Lung (tissue), 12 donors: ENCODE results near the gene DRAM1. TPM values are rescaled to one million over a fixed set of nuclear protein-coding genes. Genes with fewer than 3 reads are reported as not detected.
A peak's percentile ranks its signal among the peaks of the same experiment; 100 is the strongest.

Source experiments
- ATAC-seq: fragments of 200-7000 bp; cut with Tn5 transposase; one replicate; pipeline ENCODE4 v1.9.1; 2020; ENCODE audit warnings: moderate number of reproducible peaks; ENCODE audit not compliant: insufficient read depth, low FRiP score
- DNase-seq, 3 donors: peaks; one replicate each; pipeline ENCODE4 v3.0.0-alpha.2; 2013 to 2017
- H3K27ac ChIP-seq, 2 donors: one replicate each; pipeline ENCODE4 v1.5.1; 2013; ENCODE audit warnings: mild to moderate bottlenecking in 2 of 2, moderate library complexity in 2 of 2, control low read depth in 1 of 2, inconsistent platforms in 1 of 2, low read depth in 1 of 2, low read length in 1 of 2
- H3K27me3 ChIP-seq, 3 donors: one replicate each; pipeline ENCODE4 v1.5.1; 2013; ENCODE audit warnings: low read length in 2 of 3; ENCODE audit not compliant: control insufficient read depth in 3 of 3, insufficient read depth in 3 of 3
- H3K36me3 ChIP-seq, 4 donors: one replicate each; pipeline ENCODE4 v1.5.1; 2013; ENCODE audit warnings: low read length in 4 of 4, mild to moderate bottlenecking in 1 of 4, moderate library complexity in 1 of 4; ENCODE audit not compliant: control insufficient read depth in 4 of 4, insufficient read depth in 4 of 4
- H3K4me1 ChIP-seq, 5 donors: one replicate each; pipeline ENCODE4 v1.5.1; 2013; ENCODE audit warnings: low read length in 5 of 5, mild to moderate bottlenecking in 2 of 5, moderate library complexity in 1 of 5; ENCODE audit not compliant: control insufficient read depth in 5 of 5, insufficient read depth in 5 of 5
- H3K4me3 ChIP-seq: one replicate; pipeline ENCODE4 v1.5.1; 2013; ENCODE audit warnings: mild to moderate bottlenecking, control low read depth, moderate library complexity
- H3K9ac ChIP-seq, 2 donors: one replicate each; pipeline ENCODE4 v1.5.1; 2013; ENCODE audit warnings: low read length in 2 of 2, control low read depth in 1 of 2; ENCODE audit not compliant: insufficient read depth in 1 of 2
- H3K9me3 ChIP-seq, 4 donors: one replicate each; pipeline ENCODE4 v1.5.1; 2013; ENCODE audit warnings: low read length in 3 of 4, mild to moderate bottlenecking in 1 of 4, moderate library complexity in 1 of 4; ENCODE audit not compliant: control insufficient read depth in 4 of 4, insufficient read depth in 3 of 4
- WGBS, 2 donors: extraction: QIAGEN DNeasy Blood & Tissue Kit; methylation state at CpG; one replicate each; pipeline ENCODE4 v1.1.7; 2013; 5-methylcytosine and 5-hydroxymethylcytosine counted together
- polyA plus RNA-seq, 2 donors: library from polyadenylated mRNA; stranded (reverse); fragments of 200-250 nt; gene quantifications; one replicate each; pipeline ENCODE4 v1.2.1, GENCODE V29; 2013
- total RNA-seq, 2 donors: library from RNA; depleted of rRNA in 1 of 2; stranded (reverse); fragments of >200 nt in 1 of 2; gene quantifications; one replicate each; pipeline ENCODE4 v1.2.1, GENCODE V29; 2014 to 2021
- TF ChIP-seq, protein P1 (sequence below): IDR thresholded peaks from 2 replicates; pipeline ENCODE4 v1.5.1; 2012; ENCODE audit warnings: mild to moderate bottlenecking; ENCODE audit errors: control extremely low read depth, extremely low read depth
- donor health status: control.
- donor health status: control.
- donor health status: Bipolar disorder and iron deficiency.
- donor health status: healthy.
- donor health status: DM: yes; HTN: yes; CAD: no.

The DRAM1 gene
- total and polyA plus RNA-seq, 4 donors, result 64.5 to 95.2 (median 74.7) TPM

DNA sequence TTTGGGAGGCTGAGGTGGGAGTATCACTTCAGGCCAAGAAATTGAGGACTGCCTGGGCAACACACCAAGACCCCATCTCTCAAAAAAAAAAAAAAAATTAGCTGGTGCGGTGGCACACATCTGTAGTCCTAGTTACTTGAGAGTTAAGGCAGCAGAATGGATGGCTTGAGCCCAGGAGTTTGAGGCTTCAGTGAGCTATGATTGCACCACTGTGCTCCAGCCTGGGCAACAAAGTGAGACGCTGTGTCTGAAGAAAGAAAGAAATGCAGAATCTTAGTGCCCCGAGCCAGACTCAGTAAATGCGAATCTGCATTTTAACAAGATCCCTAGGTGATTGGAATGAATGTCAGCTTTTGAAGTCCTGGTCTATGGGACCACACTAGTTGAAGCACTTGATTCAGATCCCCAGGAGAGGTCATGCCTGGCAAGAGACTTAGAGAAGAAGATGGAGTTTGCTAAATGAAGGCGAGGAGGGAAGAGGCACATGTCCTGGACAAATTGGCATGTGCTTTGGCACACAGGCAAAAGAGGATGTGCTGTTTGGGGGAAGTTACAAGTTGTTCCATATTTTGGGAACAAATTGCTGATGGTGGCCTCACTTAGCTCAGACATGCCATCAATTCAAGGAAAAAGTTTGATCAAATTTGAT, 56.6 kb downstream of the DRAM1 start:
- DNase-seq (no peak), ATAC-seq (no peak)
- H3K36me3 ChIP-seq, result no peaks in the 10 kb centered on the region
- no peak overlapping the region for H3K4me3 ChIP-seq
- H3K9ac ChIP-seq, result no peak overlapping the region
- WGBS, 2 donors, result 69 to 79% methylated on average over 5 of the region's 5 CpGs
- H3K27ac ChIP-seq, result no peak overlapping the region
- TF ChIP-seq, protein P1, sequence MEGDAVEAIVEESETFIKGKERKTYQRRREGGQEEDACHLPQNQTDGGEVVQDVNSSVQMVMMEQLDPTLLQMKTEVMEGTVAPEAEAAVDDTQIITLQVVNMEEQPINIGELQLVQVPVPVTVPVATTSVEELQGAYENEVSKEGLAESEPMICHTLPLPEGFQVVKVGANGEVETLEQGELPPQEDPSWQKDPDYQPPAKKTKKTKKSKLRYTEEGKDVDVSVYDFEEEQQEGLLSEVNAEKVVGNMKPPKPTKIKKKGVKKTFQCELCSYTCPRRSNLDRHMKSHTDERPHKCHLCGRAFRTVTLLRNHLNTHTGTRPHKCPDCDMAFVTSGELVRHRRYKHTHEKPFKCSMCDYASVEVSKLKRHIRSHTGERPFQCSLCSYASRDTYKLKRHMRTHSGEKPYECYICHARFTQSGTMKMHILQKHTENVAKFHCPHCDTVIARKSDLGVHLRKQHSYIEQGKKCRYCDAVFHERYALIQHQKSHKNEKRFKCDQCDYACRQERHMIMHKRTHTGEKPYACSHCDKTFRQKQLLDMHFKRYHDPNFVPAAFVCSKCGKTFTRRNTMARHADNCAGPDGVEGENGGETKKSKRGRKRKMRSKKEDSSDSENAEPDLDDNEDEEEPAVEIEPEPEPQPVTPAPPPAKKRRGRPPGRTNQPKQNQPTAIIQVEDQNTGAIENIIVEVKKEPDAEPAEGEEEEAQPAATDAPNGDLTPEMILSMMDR, result no peak
- H3K9me3 ChIP-seq, result no peaks in the 10 kb centered on the region
- H3K27me3 ChIP-seq, result peaks cover 0 to 4% (median 0%) of the 10 kb centered on the region in 3 donors
- peaks cover 0 to 2% (median 0%) of the 10 kb centered on the region in 5 donors for H3K4me1 ChIP-seq

DNA sequence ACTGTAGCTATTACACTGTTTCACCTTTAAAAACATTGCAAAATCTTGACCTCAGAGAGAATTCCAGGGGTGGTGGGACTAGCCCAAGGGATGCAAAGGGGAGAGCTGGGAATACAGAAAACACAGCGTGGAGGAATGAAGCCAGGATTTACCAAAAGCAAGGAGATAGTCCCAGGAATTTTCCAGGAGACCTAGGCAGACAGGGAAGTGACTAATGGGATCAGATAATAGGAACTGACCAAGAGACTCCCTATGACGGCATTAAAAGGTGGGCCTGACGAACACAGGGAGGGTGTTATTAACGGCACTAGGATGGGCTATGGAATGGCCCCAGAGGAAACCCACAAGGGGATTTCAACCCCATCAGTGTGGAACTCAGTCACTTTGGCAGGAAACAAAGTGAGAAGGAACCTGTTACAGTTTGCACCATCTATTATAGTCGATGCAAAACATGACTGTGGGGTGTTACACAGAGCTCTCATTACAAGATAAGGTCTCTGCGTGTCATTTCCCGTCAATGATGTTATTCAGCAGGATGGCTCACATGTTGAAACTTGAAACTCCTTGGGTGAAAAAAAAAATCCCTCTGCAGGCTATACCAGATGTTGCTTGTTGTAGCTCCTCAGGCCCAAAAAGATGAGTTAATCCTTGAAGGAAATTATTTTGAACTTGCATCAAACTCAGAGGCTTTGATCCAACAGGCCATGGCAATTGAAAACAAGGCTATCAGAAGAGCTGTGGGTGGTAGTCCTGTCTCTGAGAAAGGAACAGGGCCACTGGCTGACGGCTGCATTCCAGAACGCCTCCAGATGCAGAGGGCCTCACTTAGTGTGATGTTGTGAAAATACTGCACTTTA, 58.7 kb downstream of the DRAM1 start:
- H3K9me3 ChIP-seq, result no peaks in the 10 kb centered on the region
- ATAC-seq (peak; percentile 51), DNase-seq (peak; percentile 18 to 60 (median 53))
- 48 to 56% methylated on average over 9 of the region's 9 CpGs for WGBS, 2 donors
- H3K27me3 ChIP-seq, result peaks cover 0 to 4% (median 0%) of the 10 kb centered on the region in 3 donors
- H3K27ac ChIP-seq, result no peak overlapping the region
- no peaks in the 10 kb centered on the region for H3K36me3 ChIP-seq
- H3K4me3 ChIP-seq, result no peak overlapping the region
- H3K9ac ChIP-seq, result no peak overlapping the region
- TF ChIP-seq, protein P1, result no peak
- H3K4me1 ChIP-seq, result peaks cover 0 to 6% (median 2%) of the 10 kb centered on the region in 5 donors

DNA sequence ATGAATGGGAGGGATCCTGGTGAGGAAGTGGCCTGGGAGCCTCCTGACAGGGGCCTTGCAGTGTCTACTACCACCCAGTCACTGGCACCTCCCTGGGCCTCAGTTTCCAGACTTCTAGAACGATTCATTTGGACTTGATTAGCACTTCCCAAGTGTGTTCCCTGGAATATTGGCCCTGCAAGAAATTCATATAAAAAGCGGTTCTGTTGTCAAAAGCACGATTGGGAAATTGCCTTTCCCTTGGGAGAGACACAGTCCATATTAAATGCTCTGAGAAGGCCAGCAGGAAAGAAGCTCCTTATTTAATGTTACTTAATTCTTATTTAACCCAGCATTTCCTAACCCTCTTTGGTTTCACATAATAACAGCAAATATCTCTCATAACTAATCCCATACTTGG, 61.9 kb downstream of the DRAM1 start:
- no peaks in the 10 kb centered on the region for H3K9me3 ChIP-seq
- H3K27me3 ChIP-seq, result peaks cover 0 to 4% (median 0%) of the 10 kb centered on the region in 3 donors
- no peaks in the 10 kb centered on the region for H3K36me3 ChIP-seq
- no peak for DNase-seq
- H3K9ac ChIP-seq, result no peak overlapping the region
- no peak overlapping the region for H3K4me3 ChIP-seq
- TF ChIP-seq, protein P1, result no peak
- H3K27ac ChIP-seq, result no peak overlapping the region
- 75% methylated on average over 3 of the region's 3 CpGs for WGBS, 2 donors
- no peak for ATAC-seq
- peaks cover 0 to 6% (median 2%) of the 10 kb centered on the region in 5 donors for H3K4me1 ChIP-seq
